HG03520 (cell line): ENCODE data around the gene EFHB.
"Not testable (repeated sequence)": the region's sequence is repeated elsewhere in the genome, so short reads cannot be mapped to it uniquely, and the experiment has no call there.

Experiments
- ATAC-seq: cut with Tn5 transposase; IDR thresholded peaks from one replicate; pipeline ENCODE4 v1.9.1; 2021; ENCODE audit warnings: mild to moderate bottlenecking, moderate library complexity; ENCODE audit not compliant: unreplicated experiment

Gene EFHB, protein sequence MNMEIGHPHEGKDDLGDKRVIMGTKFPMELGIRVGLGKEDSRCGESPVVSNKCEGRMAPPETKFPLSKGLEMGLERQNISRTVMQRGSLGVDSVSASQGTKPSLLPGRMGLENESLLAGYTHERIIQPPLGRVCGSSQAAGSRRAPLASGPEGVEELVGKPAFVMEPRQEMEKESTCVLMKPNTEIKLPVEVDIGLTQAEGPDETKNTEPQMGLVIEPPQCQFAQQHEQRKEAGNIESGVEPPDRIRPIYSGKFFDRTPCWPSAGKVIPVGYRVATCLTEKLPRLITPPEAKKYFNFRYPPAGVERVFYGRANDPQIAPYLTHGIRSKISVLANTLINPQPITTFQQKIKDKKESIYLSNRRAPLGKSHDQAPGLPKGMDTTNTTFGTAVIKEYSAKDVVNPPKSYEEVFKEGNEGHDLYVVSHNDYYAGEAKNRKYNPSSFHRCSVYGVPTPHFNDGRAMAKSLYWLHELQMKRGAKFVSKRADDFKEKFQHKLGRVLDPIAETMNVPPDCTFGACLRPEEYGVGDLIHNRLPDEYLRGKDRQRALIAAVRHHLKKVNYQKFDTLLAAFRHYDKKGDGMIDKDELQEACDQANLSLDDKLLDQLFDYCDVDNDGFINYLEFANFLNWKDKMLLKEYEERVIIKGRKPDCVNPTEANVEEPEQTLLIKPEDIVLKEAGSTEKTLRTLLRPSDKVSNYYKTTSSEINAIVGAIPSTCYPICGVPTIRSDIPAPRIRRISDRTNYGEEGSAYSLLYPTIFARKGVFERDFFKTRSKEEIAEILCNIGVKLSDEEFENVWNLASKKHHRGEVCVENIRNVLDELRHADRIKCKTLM

DNA sequence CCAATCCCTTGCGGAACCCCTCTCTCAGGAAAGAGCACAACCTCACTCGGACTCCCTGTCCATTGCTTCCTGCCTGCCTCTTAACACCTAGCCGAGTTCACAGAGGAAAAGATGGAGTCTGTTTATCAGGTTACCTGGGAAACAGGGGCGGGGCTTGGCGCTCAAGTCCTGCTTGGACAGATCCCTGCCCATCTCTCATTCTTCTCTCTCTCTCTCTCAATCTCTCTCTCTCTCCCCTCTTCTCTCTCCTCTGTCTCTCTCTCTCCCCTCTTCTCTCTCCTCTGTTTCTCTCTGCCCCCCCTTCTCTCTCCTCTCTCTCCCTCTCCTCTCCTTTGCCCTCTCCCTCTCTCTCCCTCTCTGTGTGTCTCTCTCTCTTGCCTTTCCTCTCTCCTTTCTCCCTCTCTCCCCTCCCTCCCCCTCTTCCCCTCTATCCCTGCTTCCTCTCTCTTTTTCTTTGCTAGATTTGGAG, at the start of gene EFHB:
Gene EFHB, minus strand, starts transcription at position 120 of the 469 bp plus-strand sequence. CDS start 199 bp downstream, outside the sequence.
- no peak for ATAC-seq

- ATAC-seq: no peak
These were observed 38.0 kb upstream of the EFHB start for GRCh38 chr3:19972054-19972453.

DNA sequence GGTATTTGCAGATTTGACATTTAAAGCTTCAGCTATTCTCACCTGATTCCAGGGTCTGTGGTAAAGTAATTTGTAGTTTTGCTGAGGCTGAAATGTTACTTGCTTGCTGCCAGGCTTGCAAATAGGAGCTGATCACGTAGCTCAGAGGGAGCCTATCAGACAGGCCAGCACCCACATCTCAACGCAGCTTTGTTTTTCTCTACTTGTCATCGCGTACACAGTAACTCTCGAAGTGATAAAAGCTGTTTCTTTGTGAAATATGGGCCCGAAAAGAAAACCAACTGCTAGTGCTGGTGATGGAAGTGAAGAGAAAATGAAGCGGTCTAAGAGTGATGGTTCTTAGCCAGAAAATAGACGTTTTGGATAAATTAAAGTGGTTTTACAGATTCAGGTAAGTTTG, 36.3 kb upstream of the EFHB start:
- ATAC-seq: no peak

- no peak for ATAC-seq
These were observed 33.8 kb upstream of the EFHB start for GRCh38 chr3:19967812-19968211.

DNA sequence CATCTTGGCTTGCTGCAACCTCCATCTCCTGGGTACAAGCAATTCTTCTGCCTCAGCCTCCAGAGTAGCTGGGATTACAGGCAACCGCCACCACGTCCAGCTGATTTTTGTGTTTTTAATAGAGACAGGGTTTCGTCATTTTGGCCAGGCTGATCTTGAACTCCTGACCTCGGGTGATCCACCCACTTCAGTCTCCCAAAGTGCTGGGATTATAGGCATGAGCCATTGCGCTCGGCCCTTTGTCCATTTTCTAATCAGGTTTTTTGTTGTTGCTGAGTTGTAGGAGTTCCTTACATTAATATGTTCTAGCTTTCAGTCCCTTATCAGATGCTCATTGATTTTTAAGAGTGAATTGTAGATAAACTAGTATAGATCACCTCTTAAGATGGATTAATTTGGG, 33.2 kb upstream of the EFHB start:
- no peak for ATAC-seq

DNA sequence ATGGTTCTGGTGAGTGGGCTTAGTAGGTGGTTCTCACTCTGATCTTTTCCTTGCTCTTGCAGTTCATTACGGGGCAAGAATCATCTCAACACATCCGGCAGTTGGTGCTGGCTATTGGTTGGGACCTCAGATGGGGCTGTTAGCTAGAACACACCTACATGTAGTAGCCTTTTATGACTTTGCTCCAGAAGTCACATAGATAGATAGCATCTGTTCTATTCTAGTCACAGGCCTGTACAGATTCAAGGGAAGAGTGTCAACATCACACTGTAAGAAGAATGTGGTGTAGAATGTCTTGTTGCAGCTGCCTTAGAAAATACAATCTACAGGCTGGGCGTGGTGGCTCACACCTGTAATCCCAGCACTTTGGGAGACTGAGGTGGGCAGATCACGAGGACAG, 27.9 kb upstream of the EFHB start:
- no peak for ATAC-seq

DNA sequence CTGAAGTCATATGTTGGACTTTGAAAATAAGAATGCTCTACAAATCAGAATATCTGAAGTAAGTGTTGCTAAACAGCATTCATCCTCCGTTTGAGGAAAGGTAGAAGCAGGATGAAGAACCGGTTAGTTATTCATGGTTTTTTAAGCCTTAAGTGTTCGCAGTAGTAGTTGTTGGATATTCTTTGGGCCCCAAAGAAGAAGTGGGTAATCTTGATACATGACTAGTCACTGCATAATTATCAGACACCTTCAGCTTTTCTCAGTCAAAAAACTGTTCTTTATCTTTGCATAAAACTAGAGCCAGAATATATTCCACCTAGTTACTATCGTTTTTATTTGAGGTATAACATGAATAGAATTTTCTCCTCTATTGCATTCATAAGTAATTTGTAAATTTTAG, 26.7 kb upstream of the EFHB start:
- ATAC-seq: no peak

GRCh38 chr3:19959505-19959904, 25.5 kb upstream of the EFHB start:
- ATAC-seq: no peak

GRCh38 chr3:19957354-19957753, 23.3 kb upstream of the EFHB start:
- not testable (repeated sequence) for ATAC-seq

- no peak for ATAC-seq
These were observed 20.7 kb upstream of the EFHB start for GRCh38 chr3:19954676-19955075.

- ATAC-seq: no peak
These were observed 16.3 kb upstream of the EFHB start for GRCh38 chr3:19950316-19950715.

DNA sequence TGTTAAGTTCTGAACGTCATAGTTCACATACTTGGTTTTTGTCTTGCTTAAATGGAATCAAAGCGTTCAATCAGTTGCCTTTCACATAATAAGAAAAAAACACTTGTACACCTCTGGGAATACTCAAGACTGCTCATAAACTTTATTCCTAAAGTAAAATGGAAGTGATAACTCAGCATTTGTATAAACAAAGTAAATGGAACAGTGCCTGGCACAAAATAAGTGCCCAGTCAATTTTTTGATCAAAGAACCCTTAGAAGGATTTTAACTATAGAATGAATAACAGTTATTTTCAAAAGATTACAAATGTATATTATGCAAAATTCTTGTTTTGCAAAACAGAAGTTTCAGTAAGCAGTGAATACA, 14.2 kb upstream of the EFHB start:
- no peak for ATAC-seq

GRCh38 chr3:19947549-19948225, 13.7 kb upstream of the EFHB start:
- ATAC-seq: peak; percentile 17

DNA sequence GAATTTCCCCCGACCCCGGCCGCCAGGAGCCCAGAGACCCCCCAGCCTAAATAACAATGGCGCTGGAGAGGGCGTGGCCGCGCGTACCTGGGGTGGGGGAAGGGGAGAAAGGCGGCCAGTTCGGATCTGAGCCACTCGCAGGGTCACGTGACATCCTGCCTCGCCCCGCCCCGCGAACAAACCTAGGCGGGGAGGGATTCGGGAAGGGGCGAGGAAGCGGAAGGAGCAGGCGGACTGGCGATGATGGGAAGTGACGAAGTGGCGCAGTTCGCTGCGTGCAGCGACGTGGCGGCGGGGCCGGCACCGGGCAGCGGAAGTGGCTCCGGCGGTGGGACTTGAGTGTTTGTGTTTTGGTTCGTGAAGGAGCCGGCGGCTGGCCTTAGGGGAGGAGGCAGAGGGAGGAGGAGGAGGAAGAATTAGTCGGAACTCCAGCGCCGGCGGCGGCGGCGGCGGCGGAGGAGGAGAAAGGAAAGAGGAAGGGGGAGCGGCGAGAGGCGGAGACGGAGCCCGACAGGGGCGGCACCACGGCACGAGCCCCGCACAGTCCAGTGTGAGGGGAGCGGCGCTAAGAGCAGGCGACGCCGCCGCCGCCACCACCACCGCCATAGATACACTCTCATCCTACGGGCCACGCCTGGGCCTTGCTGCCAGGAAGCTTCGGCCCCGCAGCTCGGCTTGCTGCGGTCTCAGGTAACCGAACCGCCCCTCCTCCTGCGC, 13.0 kb upstream of the EFHB start, which contains the start of gene RAB5A:
Gene RAB5A, plus strand, starts transcription at position 266 of the 717 bp plus-strand sequence. CDS start 3,802 bp downstream, outside the sequence.
- peak; percentile 93 for ATAC-seq

DNA sequence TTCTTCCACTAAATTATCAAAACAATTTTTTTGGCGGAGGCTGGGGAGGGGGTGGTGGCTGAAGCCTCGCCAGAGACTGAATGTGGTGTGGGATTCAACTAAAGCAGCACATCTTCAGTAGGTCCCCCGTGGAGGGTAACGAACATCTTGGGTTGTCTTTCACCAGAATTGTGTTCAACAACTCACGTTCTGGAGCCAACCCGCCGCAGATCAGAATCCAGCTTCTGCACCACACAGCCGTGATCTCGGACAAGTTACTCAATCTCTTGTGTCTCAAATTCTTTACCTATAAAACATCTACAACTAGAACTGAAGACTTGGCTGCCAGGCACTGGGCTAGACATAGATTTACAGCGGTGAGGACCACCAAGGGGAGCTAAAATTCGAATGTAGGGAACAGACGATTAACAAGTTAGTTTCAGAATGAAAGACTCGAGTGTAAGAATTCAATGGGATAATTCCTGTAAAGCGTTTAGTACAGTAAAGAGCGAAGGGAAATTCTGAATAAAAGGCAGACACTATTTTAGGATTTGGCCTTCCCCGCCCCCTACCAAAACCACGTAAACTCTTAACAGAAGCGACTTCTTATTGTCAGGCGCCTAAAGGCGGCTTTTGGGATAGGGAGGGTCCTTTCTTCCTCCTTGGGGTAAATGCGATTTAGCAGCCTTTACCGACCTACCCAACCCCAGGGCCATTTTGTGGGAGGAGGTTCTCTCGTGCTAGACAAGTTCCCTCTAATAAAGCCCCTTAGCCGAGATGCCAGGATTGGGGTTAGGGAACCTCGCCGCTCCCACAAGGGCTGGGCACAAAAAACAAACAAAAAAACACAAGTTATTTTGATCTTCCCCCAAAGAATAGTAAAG, 12.2 kb upstream of the EFHB start:
- peak; percentile 3 for ATAC-seq

- no peak for ATAC-seq
These were observed 11.5 kb upstream of the EFHB start for GRCh38 chr3:19945534-19945933.

DNA sequence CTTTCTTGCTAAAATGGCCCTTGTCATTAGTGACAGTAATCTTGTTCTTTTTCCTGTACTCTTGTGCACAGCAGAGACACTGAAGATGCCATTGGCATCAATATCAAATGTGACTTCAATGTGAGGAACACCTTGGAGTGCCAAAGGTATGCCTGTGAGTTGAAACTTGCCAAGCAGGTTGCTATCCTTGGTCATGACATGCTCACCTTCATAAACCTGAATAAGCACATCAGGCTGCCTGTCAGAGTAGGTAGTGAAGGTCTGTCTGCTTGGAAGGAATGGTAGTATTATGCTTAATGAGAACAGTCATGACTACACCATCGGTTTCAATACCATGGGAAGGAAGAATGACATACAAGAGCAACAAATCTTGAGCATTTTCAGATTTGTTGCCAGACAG, 6.6 kb upstream of the EFHB start:
- no peak for ATAC-seq

- no peak for ATAC-seq
These were observed 4.2 kb upstream of the EFHB start for GRCh38 chr3:19938295-19938627.

- no peak for ATAC-seq
These were observed 3.7 kb upstream of the EFHB start for GRCh38 chr3:19937459-19938294.
